ACC112 (cell line): Measurements from ENCODE around the gene ALCAM.

Experiments
- H2AFZ ChIP-seq: fragments of 200-600 bp; sonication (generic); one replicate; pipeline ENCODE4 v1.6.0; 2017; ENCODE audit warnings: antibody characterized with exemption, low read length; ENCODE audit not compliant: unreplicated experiment
- H3K27ac ChIP-seq: fragments of 200-600 bp; sonication (generic); 2 replicates; pipeline ENCODE4 v1.5.1; 2014; ENCODE audit warnings: low read depth, mild to moderate bottlenecking, antibody characterized with exemption, low read length, moderate library complexity
- H3K27me3 ChIP-seq: fragments of 200-600 bp; sonication (generic); 2 replicates; pipeline ENCODE4 v1.6.1; 2014; ENCODE audit warnings: mild to moderate bottlenecking, antibody characterized with exemption, low read length, moderate library complexity, mixed read lengths; ENCODE audit not compliant: insufficient read depth
- H3K36me3 ChIP-seq: fragments of 200-600 bp; sonication (generic); 2 replicates; pipeline ENCODE4 v1.6.1; 2016; ENCODE audit warnings: mild to moderate bottlenecking, antibody characterized with exemption, low read length, moderate library complexity, mixed read lengths; ENCODE audit not compliant: insufficient read depth
- H3K4me1 ChIP-seq: fragments of 200-600 bp; sonication (generic); one replicate; pipeline ENCODE4 v1.6.1; 2016; ENCODE audit warnings: low read length, mixed read lengths; ENCODE audit not compliant: insufficient read depth, unreplicated experiment, control insufficient read depth
- H3K4me3 ChIP-seq: fragments of 200-600 bp; sonication (generic); 2 replicates; pipeline ENCODE4 v1.5.1; 2014; ENCODE audit warnings: mild to moderate bottlenecking, low read depth, low read length
- H3K79me2 ChIP-seq: fragments of 200-600 bp; sonication (generic); one replicate; pipeline ENCODE4 v1.6.0; 2016; ENCODE audit warnings: low read length; ENCODE audit not compliant: control insufficient read depth, unreplicated experiment, insufficient read depth

Gene ALCAM

GRCh38 chr3:105406268-105406667 lies 39.6 kb downstream of the ALCAM start:
- H3K79me2 ChIP-seq = peaks cover 42% of the 10 kb centered on the region
- peaks cover 6% of the 10 kb centered on the region; the same call in 1 of the 2 replicates for H3K36me3 ChIP-seq
- H3K4me1 ChIP-seq = peaks cover 14% of the 10 kb centered on the region
- H3K27me3 ChIP-seq = no peaks in the 10 kb centered on the region
- H3K27ac ChIP-seq = no peak overlapping the region
- H2AFZ ChIP-seq = no peak overlapping the region
- no peak overlapping the region for H3K4me3 ChIP-seq

GRCh38 chr3:105409364-105409763 lies 42.7 kb downstream of the ALCAM start:
- Histone ChIP-seq H3K4me1 (no peaks in the 10 kb centered on the region), H3K79me2 (peaks cover 41% of the 10 kb centered on the region), H3K4me3 (no peak overlapping the region), H2AFZ (no peak overlapping the region), H3K27me3 (no peaks in the 10 kb centered on the region), H3K36me3 (no peaks in the 10 kb centered on the region), H3K27ac (no peak overlapping the region)

GRCh38 chr3:105413343-105413887 lies 46.7 kb downstream of the ALCAM start:
- Histone ChIP-seq H3K4me3 (no peak overlapping the region), H3K4me1 (peaks cover 9% of the 10 kb centered on the region), H3K79me2 (peaks cover 59% of the 10 kb centered on the region), H3K36me3 (no peaks in the 10 kb centered on the region), H3K27me3 (no peaks in the 10 kb centered on the region), H2AFZ (no peak overlapping the region), H3K27ac (no peak overlapping the region)

- peaks cover 13% of the 10 kb centered on the region for H3K4me1 ChIP-seq
- H3K4me3 ChIP-seq = no peak overlapping the region
- H3K79me2 ChIP-seq = peaks cover 72% of the 10 kb centered on the region
- no peak overlapping the region for H2AFZ ChIP-seq
- H3K27me3 ChIP-seq = no peaks in the 10 kb centered on the region
- no peaks in the 10 kb centered on the region for H3K36me3 ChIP-seq
- no peak overlapping the region for H3K27ac ChIP-seq
Observed at GRCh38 chr3:105414841-105415240, 48.1 kb downstream of the ALCAM start.

- Histone ChIP-seq H3K27ac (no peak overlapping the region), H3K36me3 (no peaks in the 10 kb centered on the region), H3K79me2 (peaks cover 76% of the 10 kb centered on the region), H3K4me1 (peaks cover 13% of the 10 kb centered on the region), H3K27me3 (no peaks in the 10 kb centered on the region), H2AFZ (no peak overlapping the region), H3K4me3 (no peak overlapping the region)
Observed at GRCh38 chr3:105415951-105416350, 49.2 kb downstream of the ALCAM start.

GRCh38 chr3:105417525-105418289 lies 51.0 kb downstream of the ALCAM start:
- H3K27me3 ChIP-seq = no peaks in the 10 kb centered on the region
- H3K27ac ChIP-seq = peak overlapping the region; percentile 26
- peak overlapping the region; percentile 16; the same call in 1 of the 2 replicates for H3K4me3 ChIP-seq
- H2AFZ ChIP-seq = peak overlapping the region; percentile 35
- H3K4me1 ChIP-seq = peaks cover 21% of the 10 kb centered on the region
- H3K36me3 ChIP-seq = no peaks in the 10 kb centered on the region
- peaks cover 84% of the 10 kb centered on the region for H3K79me2 ChIP-seq

- no peak overlapping the region for H2AFZ ChIP-seq
- no peaks in the 10 kb centered on the region for H3K27me3 ChIP-seq
- H3K27ac ChIP-seq = no peak overlapping the region
- no peaks in the 10 kb centered on the region for H3K36me3 ChIP-seq
- no peak overlapping the region for H3K4me3 ChIP-seq
- H3K4me1 ChIP-seq = peaks cover 32% of the 10 kb centered on the region
- peaks cover 81% of the 10 kb centered on the region for H3K79me2 ChIP-seq
Observed at GRCh38 chr3:105422645-105423044, 55.9 kb downstream of the ALCAM start.

- no peak overlapping the region for H3K4me3 ChIP-seq
- peak overlapping the region; percentile 17 for H2AFZ ChIP-seq
- peaks cover 77% of the 10 kb centered on the region for H3K79me2 ChIP-seq
- H3K4me1 ChIP-seq = peaks cover 25% of the 10 kb centered on the region
- H3K36me3 ChIP-seq = no peaks in the 10 kb centered on the region
- no peak overlapping the region for H3K27ac ChIP-seq
- no peaks in the 10 kb centered on the region for H3K27me3 ChIP-seq
Observed at GRCh38 chr3:105423397-105423796, 56.7 kb downstream of the ALCAM start.

GRCh38 chr3:105424412-105425152 lies 57.9 kb downstream of the ALCAM start:
- H3K4me1 ChIP-seq = peaks cover 30% of the 10 kb centered on the region
- H3K79me2 ChIP-seq = peaks cover 77% of the 10 kb centered on the region
- no peaks in the 10 kb centered on the region for H3K36me3 ChIP-seq
- no peak overlapping the region for H3K27ac ChIP-seq
- no peak overlapping the region for H2AFZ ChIP-seq
- H3K27me3 ChIP-seq = no peaks in the 10 kb centered on the region
- no peak overlapping the region for H3K4me3 ChIP-seq

- peaks cover 71% of the 10 kb centered on the region for H3K79me2 ChIP-seq
- no peak overlapping the region for H3K4me3 ChIP-seq
- no peaks in the 10 kb centered on the region for H3K36me3 ChIP-seq
- no peaks in the 10 kb centered on the region for H3K27me3 ChIP-seq
- H2AFZ ChIP-seq = no peak overlapping the region
- H3K4me1 ChIP-seq = peaks cover 30% of the 10 kb centered on the region
- no peak overlapping the region for H3K27ac ChIP-seq
Observed at GRCh38 chr3:105425153-105425502, 58.4 kb downstream of the ALCAM start.
